ENCODE data around the gene BTBD2.

BTBD2 gene

GRCh38 chr19:1959928-1960589, 55.5 kb downstream of the BTBD2 start:
- no peak for DNase-seq (ENCODE audit: low spot score)

- no peak for DNase-seq (ENCODE audit: low spot score)
These were observed 57.8 kb downstream of the BTBD2 start for GRCh38 chr19:1957562-1958248.

- no peak for DNase-seq (ENCODE audit: low spot score)
These were observed 58.5 kb downstream of the BTBD2 start for GRCh38 chr19:1956868-1957492.

- DNase-seq (ENCODE audit: low spot score), result no peak
These were observed 59.4 kb downstream of the BTBD2 start for GRCh38 chr19:1956122-1956494.

- no peak for DNase-seq (ENCODE audit: low spot score)
These were observed 60.1 kb downstream of the BTBD2 start for GRCh38 chr19:1955171-1956121.

- no peak for DNase-seq (ENCODE audit: low spot score)
These were observed 61.0 kb downstream of the BTBD2 start for GRCh38 chr19:1954532-1954933.

GRCh38 chr19:1953441-1954094, 61.9 kb downstream of the BTBD2 start:
- DNase-seq (ENCODE audit: low spot score), result no peak

GRCh38 chr19:1953037-1953436, 62.5 kb downstream of the BTBD2 start:
- no peak for DNase-seq (ENCODE audit: low spot score)

- DNase-seq (ENCODE audit: low spot score), result no peak
These were observed 62.9 kb downstream of the BTBD2 start for GRCh38 chr19:1952635-1953034.

- DNase-seq (ENCODE audit: low spot score), result no peak
These were observed 64.9 kb downstream of the BTBD2 start for GRCh38 chr19:1950640-1951039.

GRCh38 chr19:1949304-1950101, 66.0 kb downstream of the BTBD2 start:
- DNase-seq (ENCODE audit: low spot score), result no peak

GRCh38 chr19:1947651-1948209, 67.8 kb downstream of the BTBD2 start:
- no peak for DNase-seq (ENCODE audit: low spot score)

GRCh38 chr19:1945899-1946298, 69.6 kb downstream of the BTBD2 start:
- DNase-seq (ENCODE audit: low spot score), result peak; percentile 78

GRCh38 chr19:1944916-1945561, 70.5 kb downstream of the BTBD2 start:
- no peak for DNase-seq (ENCODE audit: low spot score)

GRCh38 chr19:1944088-1944915, 71.2 kb downstream of the BTBD2 start:
- DNase-seq (ENCODE audit: low spot score), result no peak

- DNase-seq (ENCODE audit: low spot score), result no peak
These were observed 71.8 kb downstream of the BTBD2 start for GRCh38 chr19:1943661-1944087.

GRCh38 chr19:1942934-1943555, 72.5 kb downstream of the BTBD2 start:
- no peak for DNase-seq (ENCODE audit: low spot score)

- peak; percentile 76 for DNase-seq (ENCODE audit: low spot score)
These were observed 73.2 kb downstream of the BTBD2 start for GRCh38 chr19:1942078-1942933.
